Lung (tissue), 12 donors: ENCODE results near the gene PISD. TPM values are rescaled to one million over a fixed set of nuclear protein-coding genes. Genes with fewer than 3 reads are reported as not detected.

Experiments
- ATAC-seq: fragments of 200-7000 bp; cut with Tn5 transposase; one replicate; pipeline ENCODE4 v1.9.1; 2020; ENCODE audit warnings: moderate number of reproducible peaks; ENCODE audit not compliant: insufficient read depth, low FRiP score
- DNase-seq, 3 donors: peaks; one replicate each; pipeline ENCODE4 v3.0.0-alpha.2; 2013 to 2017
- H3K27ac ChIP-seq, 2 donors: one replicate each; pipeline ENCODE4 v1.5.1; 2013; ENCODE audit warnings: mild to moderate bottlenecking in 2 of 2, moderate library complexity in 2 of 2, control low read depth in 1 of 2, inconsistent platforms in 1 of 2, low read depth in 1 of 2, low read length in 1 of 2
- H3K27me3 ChIP-seq, 3 donors: one replicate each; pipeline ENCODE4 v1.5.1; 2013; ENCODE audit warnings: low read length in 2 of 3; ENCODE audit not compliant: control insufficient read depth in 3 of 3, insufficient read depth in 3 of 3
- H3K36me3 ChIP-seq, 4 donors: one replicate each; pipeline ENCODE4 v1.5.1; 2013; ENCODE audit warnings: low read length in 4 of 4, mild to moderate bottlenecking in 1 of 4, moderate library complexity in 1 of 4; ENCODE audit not compliant: control insufficient read depth in 4 of 4, insufficient read depth in 4 of 4
- H3K4me1 ChIP-seq, 5 donors: one replicate each; pipeline ENCODE4 v1.5.1; 2013; ENCODE audit warnings: low read length in 5 of 5, mild to moderate bottlenecking in 2 of 5, moderate library complexity in 1 of 5; ENCODE audit not compliant: control insufficient read depth in 5 of 5, insufficient read depth in 5 of 5
- H3K4me3 ChIP-seq: one replicate; pipeline ENCODE4 v1.5.1; 2013; ENCODE audit warnings: mild to moderate bottlenecking, control low read depth, moderate library complexity
- H3K9ac ChIP-seq, 2 donors: one replicate each; pipeline ENCODE4 v1.5.1; 2013; ENCODE audit warnings: low read length in 2 of 2, control low read depth in 1 of 2; ENCODE audit not compliant: insufficient read depth in 1 of 2
- H3K9me3 ChIP-seq, 4 donors: one replicate each; pipeline ENCODE4 v1.5.1; 2013; ENCODE audit warnings: low read length in 3 of 4, mild to moderate bottlenecking in 1 of 4, moderate library complexity in 1 of 4; ENCODE audit not compliant: control insufficient read depth in 4 of 4, insufficient read depth in 3 of 4
- WGBS, 2 donors: extraction: QIAGEN DNeasy Blood & Tissue Kit; methylation state at CpG; one replicate each; pipeline ENCODE4 v1.1.7; 2013; 5-methylcytosine and 5-hydroxymethylcytosine counted together
- polyA plus RNA-seq, 2 donors: library from polyadenylated mRNA; stranded (reverse); fragments of 200-250 nt; gene quantifications; one replicate each; pipeline ENCODE4 v1.2.1, GENCODE V29; 2013
- total RNA-seq, 2 donors: library from RNA; depleted of rRNA in 1 of 2; stranded (reverse); fragments of >200 nt in 1 of 2; gene quantifications; one replicate each; pipeline ENCODE4 v1.2.1, GENCODE V29; 2014 to 2021
- TF ChIP-seq, protein P1 (sequence below): IDR thresholded peaks from 2 replicates; pipeline ENCODE4 v1.5.1; 2012; ENCODE audit warnings: mild to moderate bottlenecking; ENCODE audit errors: control extremely low read depth, extremely low read depth
- donor health status: control.
- donor health status: control.
- donor health status: Bipolar disorder and iron deficiency.
- donor health status: healthy.
- donor health status: DM: yes; HTN: yes; CAD: no.

The PISD gene
- total and polyA plus RNA-seq, 4 donors: 25.7 to 94.6 (median 46.8) TPM

DNA sequence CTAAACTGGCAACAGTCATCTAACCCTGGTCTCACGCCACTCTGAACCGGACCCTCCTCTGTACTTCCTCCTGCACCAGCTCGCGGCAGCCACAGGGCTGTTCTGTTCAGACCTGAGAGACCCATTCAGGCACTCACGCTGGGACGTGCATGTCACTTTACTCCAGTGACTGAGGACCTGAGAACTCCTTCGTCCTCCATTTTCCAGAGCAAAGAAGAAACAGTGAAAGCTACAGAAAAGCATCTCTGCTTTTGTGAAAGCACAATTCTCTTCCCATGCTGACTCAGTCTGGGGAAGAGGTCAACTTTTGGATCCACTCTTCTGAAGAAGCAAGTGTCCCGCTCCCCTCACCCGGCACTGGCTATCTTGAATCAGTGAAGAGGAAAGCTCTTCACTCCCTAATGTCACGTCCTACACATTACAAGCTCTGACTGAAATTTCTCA is 24.5 kb downstream of the PISD start:
- H3K27me3 ChIP-seq: no peaks in the 10 kb centered on the region
- no peak overlapping the region for H3K4me3 ChIP-seq
- ATAC-seq (peak; percentile 39), DNase-seq (no peak)
- TF ChIP-seq, protein P1, sequence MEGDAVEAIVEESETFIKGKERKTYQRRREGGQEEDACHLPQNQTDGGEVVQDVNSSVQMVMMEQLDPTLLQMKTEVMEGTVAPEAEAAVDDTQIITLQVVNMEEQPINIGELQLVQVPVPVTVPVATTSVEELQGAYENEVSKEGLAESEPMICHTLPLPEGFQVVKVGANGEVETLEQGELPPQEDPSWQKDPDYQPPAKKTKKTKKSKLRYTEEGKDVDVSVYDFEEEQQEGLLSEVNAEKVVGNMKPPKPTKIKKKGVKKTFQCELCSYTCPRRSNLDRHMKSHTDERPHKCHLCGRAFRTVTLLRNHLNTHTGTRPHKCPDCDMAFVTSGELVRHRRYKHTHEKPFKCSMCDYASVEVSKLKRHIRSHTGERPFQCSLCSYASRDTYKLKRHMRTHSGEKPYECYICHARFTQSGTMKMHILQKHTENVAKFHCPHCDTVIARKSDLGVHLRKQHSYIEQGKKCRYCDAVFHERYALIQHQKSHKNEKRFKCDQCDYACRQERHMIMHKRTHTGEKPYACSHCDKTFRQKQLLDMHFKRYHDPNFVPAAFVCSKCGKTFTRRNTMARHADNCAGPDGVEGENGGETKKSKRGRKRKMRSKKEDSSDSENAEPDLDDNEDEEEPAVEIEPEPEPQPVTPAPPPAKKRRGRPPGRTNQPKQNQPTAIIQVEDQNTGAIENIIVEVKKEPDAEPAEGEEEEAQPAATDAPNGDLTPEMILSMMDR: no peak
- no peak overlapping the region for H3K9ac ChIP-seq
- no peaks in the 10 kb centered on the region for H3K9me3 ChIP-seq
- 34 to 56% methylated on average over 10 of the region's 10 CpGs for WGBS, 2 donors
- H3K36me3 ChIP-seq: peaks cover 0 to 4% (median 1%) of the 10 kb centered on the region in 4 donors
- peak overlapping the region; percentile 15 to 92 for H3K27ac ChIP-seq
- no peaks in the 10 kb centered on the region for H3K4me1 ChIP-seq

DNA sequence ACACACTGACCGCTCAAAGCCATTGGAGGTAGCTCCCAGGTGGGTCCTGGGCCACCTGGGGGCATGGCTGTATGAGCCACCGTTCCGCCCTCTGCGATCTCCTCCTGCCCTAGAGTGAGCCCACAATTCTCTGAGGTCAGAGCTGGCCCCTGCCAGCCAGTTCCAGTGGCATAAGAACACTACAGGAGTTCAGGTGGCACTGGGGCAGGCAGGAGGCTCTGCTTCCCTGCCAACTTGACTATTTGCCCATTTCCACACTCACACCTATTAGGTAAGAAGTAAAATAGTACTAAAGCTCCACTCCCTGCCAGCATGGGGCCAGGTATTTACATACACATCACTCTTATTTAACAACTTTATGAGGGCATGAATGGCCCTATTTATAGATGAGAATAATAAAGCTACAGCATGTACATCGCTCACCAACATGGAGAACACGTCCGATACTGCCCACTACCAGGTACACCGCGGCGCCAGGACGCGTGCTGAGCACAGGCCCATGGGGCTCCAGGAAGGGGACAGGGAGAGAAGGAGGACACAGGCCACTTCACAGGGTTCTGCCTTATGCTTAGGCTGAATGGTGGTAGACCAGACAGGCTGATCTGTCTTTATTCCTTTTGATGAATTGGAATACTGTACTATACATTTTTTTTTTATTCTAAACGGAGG is 26.2 kb downstream of the PISD start:
- ATAC-seq: no peak
- H3K4me1 ChIP-seq: peaks cover 0 to 7% (median 0%) of the 10 kb centered on the region in 5 donors
- no peak for DNase-seq

DNA sequence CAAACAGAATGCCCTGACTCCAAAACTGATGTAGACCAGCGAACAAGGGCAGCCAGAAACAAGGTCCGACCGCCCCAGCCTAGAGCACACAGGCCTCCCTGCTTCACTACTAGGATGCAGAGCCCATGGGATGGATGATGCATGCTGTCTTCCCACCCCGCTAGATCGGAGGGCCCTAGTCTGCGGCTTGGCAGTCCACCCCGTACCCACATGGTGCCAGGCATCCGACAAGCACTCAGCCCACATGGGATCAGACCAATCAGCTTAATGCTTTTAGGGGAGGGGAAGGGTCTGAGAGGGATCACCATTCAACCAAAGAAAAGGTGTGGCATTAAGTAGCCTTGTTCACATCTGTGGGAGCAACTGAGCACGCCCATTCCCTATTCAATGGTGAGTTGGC is 30.6 kb downstream of the PISD start:
- Histone ChIP-seq H3K27me3 (no peaks in the 10 kb centered on the region), H3K4me1 (peaks cover 0 to 29% (median 11%) of the 10 kb centered on the region in 5 donors), H3K36me3 (peaks cover 0 to 5% (median under 1%) of the 10 kb centered on the region in 4 donors), H3K4me3 (peak overlapping the region; percentile 70), H3K27ac (peak overlapping the region; percentile 77 to 94), H3K9me3 (no peaks in the 10 kb centered on the region), H3K9ac (no peak overlapping the region)
- DNase-seq (no peak), ATAC-seq (no peak)
- TF ChIP-seq, protein P1: no peak
- 86 to 90% methylated on average over 9 of the region's 9 CpGs for WGBS, 2 donors

More for the DNA sequence above, 26.2 kb downstream of the PISD start:
- no peak overlapping the region for H3K4me3 ChIP-seq
- peaks cover 0 to 3% (median 0%) of the 10 kb centered on the region in 4 donors for H3K36me3 ChIP-seq
- H3K9me3 ChIP-seq: no peaks in the 10 kb centered on the region
- peak overlapping the region in 1 of 2 donors; percentile 75 for H3K27ac ChIP-seq
- no peaks in the 10 kb centered on the region for H3K27me3 ChIP-seq
- TF ChIP-seq, protein P1: no peak
- H3K9ac ChIP-seq: no peak overlapping the region
- WGBS, 2 donors: 78 to 86% methylated on average over 13 of the region's 13 CpGs
